Epithelial cell of prostate (primary cell): ENCODE data around the gene WDR5B.
A peak's percentile ranks its signal among the peaks of the same experiment; 100 is the strongest.

Source experiments
- DNase-seq: peaks from one replicate; pipeline ENCODE4 v3.0.0-alpha.2; 2011; ENCODE audit warnings: low read depth, low spot score
- H3K27ac ChIP-seq: fragments of 450-650 bp; 2 replicates; pipeline ENCODE4 v1.5.1; 2017; ENCODE audit warnings: mild to moderate bottlenecking

Gene WDR5B

DNA sequence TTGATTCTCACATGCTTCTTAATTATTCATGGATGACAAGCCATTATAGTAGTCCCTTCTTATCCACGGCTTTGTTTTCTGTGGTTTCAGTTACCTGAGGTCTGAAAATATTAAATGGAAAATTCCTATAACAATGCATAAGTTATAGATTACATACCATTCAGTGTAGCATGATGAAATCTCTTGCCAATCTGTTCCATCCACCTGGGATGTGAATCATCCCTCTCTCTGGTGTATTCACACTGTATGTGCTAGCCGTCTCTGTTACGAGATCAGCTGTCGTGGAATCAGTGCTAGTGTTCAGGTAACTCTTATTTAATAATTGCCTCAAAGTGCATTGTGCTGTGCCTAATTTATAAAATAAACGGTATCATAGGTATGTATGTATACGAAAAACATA, 5.2 kb downstream of the WDR5B start:
- H3K27ac ChIP-seq: peak overlapping the region; percentile 79
- no peak for DNase-seq

DNA sequence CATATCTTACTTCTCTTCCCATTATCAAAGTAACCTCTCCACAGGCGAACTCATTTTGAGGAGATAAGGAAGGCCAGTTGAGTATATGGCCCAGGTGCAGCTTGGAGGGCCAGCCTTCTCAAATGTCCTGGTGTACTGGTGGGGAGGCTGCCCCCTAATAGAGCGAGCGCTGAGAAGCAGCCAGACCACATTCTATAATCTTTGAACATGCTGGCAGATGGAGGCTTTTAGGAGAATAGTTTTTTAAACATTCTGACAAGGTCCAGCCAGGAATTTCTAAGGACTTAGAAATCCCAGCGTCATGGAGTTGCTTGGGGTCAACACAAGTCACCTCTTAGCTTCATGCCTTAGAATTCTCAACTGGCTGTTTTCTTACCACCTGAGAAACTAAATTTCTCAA, 5.8 kb downstream of the WDR5B start:
- H3K27ac ChIP-seq: peak overlapping the region; percentile 79
- no peak for DNase-seq

DNA sequence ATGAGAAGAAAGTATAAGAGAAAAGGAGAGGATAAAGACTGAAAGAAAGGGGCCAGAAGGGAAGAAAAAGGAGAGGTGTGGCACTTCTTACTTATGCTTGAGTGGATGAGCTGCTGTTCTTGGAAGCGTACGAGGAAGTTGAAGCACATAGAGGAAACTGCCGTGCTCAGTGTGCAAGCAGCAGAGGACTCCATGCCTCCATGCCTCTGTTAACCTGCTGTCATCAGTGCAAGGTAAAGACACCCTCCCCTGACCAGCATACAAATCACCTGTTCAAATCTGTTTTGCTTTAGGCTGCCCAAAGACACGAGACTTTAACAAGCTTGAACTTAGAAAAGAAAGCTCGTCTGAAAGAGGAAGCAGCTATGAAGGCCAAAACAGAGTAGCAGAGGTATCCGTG, 6.4 kb downstream of the WDR5B start:
- peak overlapping the region; percentile 79 for H3K27ac ChIP-seq

DNA sequence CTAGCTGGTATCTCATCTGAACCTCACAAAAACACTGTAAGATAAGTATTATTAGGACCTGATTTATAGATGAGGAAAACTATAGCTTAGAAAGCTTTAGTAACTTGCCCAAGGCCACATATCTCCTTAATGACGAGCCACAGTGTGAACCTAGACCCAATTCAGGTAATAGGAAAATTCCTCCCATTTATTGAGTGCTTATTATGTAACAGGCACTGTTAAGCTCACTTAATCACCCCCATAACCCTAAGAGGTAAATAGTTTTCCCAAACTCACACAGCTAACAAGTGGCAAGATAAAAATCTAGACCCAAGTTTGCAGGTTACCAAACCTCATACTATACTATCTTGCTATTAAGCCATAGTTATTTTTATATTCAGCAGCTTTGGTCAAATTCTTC, 7.9 kb downstream of the WDR5B start:
- no peak for DNase-seq
- no peak overlapping the region for H3K27ac ChIP-seq

More for the DNA sequence above, 6.4 kb downstream of the WDR5B start:
- DNase-seq: no peak

GRCh38 chr3:122406198-122406597, 9.7 kb downstream of the WDR5B start:
- H3K27ac ChIP-seq: no peak overlapping the region
- DNase-seq: no peak

DNA sequence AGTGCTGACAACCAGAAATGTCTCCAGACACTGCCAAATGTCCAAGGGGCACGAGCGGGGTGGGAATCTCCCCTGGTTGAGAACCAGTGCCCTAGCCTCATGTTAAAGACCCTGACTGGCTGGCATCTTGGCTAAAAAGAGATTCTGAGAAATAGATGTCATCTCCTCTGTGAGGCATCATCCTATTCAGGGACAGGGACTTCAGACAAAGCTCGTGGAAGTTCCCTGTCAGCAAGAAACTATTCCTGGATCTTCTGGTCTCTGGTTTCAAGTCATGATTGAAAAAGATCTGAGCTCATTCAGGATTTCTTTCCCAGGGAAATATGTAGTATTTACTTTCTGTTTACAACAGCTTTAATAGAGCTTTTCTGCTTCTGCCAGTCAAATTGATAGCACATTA, 10.8 kb downstream of the WDR5B start:
- no peak overlapping the region for H3K27ac ChIP-seq
- DNase-seq: no peak

DNA sequence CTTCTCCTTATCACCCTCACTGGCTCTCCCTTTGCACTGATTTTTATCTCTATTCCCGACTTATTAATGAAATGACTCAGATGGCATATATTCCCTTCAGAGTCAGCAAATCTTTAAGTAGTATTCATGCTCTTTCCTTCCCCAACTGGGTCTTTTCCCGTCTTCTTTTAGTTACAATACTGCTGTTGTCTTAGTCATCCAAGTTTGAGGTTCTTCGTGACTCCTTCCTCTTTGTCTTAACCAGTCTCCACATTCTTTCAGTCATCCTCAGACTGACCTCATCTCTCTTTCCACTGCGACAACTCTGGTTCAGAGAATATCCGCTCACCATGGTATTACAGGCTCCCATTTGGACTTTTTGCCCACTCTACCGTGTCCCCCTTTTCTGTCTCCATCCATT, 12.4 kb downstream of the WDR5B start:
- no peak for DNase-seq
- H3K27ac ChIP-seq: no peak overlapping the region

DNA sequence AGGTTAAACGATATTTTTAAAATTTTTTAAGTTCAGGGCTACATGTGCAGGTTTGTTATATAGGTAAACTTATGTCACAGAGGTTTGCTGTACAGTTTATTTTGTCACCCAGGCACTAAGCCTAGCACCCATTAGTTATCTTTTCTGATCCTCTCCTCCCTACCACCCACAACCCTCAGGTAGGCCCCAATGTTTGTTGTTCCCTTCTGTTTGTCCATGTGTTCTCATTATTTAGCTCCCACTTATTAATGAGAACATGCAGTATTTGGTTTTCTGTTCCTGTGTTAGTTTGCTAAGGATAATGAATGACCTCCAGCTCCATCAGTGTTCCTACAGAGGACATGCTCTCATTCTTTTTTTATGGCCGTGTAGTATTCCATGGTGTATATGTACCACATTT, 16.9 kb downstream of the WDR5B start:
- no peak for DNase-seq
- no peak overlapping the region for H3K27ac ChIP-seq

DNA sequence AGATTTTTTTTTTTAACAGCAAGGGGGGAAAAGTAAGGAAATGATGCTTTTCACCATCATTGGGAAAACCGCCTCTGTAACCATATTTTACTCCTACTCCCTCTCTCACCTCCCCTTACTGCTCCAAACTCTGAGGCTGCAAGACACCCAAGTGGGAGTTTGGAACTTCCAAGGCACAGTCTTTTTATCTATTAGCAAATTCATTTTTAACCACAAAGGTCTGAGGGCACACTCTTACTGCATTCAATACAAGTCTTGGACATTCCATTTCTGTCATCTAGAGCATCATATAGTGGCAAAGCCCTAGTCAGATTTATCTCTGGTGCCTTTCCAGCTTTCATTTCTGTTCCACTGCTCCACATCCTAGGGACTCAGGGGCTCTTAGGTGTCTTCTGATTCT, 18.7 kb downstream of the WDR5B start:
- no peak for DNase-seq
- no peak overlapping the region for H3K27ac ChIP-seq

DNA sequence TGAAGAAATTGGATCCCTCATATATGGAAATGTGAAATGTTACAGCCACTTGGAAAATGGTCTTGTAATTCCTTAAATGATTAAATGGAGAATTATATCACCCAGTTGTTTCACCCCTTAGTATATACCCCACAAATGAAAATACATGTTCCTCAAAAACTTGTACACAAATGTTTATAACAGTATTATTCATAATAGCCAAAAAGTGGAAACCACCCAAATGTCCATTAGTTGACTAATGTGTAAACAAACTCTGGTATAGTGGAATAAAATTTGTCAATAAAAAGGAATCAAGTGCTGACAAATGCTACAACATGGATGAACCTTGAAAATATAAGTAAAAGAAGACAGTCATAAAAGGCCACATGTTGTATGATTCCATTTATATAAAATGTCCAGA, 19.4 kb downstream of the WDR5B start:
- H3K27ac ChIP-seq: no peak overlapping the region
- no peak for DNase-seq

- H3K27ac ChIP-seq: no peak overlapping the region
- DNase-seq: no peak
These were observed 20.3 kb downstream of the WDR5B start for GRCh38 chr3:122395582-122395981.

DNA sequence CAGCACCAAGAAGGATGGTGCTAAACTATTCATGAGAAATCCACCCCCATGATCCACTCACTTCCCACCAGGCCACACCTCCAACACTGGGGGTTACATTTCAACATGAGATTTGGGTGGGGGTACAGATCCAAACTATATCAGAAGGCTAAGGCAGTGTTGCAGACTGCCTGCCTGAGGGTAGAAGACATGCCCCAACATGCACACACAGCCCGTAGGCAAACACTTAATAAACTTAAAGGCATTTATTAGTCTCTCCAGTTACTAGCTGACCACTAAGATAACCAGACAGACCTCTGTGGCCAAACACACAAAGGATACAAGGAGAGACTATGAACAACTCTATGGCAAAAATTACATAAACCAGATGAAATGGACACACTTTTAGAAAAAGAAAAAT, 21.7 kb downstream of the WDR5B start:
- peak overlapping the region; percentile 2 for H3K27ac ChIP-seq
- DNase-seq: no peak

DNA sequence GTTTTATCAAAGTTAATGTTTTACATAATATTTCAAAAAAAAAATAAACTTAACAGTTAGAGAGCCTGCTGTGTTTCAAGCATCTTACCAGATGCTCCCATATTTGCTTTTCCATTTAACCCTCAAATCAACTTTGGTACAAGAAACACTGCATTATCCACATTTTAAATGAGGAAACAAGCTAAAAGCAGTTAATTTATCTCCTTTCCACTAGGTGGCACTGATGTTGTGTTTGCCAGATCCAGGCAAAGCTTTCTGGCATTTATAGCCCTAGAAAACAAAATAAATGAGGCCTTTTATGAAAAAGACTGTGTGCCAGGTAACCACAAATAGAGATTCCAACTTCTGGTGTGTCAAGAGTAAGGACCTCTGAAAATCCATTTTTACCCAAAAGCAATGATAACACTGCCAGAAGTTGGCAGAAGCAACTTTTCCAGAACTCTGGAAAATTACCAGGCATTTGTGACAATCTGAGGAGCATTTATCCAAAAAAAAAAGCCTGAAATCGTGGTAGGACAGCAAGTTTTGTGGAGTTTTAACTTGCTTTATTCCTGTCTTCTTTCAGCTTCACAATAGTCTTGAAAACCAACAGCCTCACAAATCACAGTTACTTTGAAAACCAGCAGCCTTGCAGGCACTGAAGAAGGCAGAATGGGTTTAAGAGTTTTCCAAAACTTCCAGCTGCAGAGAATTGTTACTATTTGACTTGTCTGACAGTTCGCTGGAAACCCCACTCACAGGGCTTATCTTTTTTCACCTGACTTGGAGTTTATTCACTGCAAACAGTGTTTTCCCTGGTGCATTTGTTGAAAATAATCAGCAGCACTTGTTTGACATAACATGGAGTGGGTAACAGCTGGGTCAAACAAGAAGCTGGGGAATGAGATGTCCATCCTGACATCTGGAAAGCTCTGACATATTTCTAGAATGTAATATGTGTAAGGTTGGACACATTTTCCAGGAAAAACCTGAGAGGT, 22.7 kb downstream of the WDR5B start:
- no peak overlapping the region for H3K27ac ChIP-seq
- no peak for DNase-seq

DNA sequence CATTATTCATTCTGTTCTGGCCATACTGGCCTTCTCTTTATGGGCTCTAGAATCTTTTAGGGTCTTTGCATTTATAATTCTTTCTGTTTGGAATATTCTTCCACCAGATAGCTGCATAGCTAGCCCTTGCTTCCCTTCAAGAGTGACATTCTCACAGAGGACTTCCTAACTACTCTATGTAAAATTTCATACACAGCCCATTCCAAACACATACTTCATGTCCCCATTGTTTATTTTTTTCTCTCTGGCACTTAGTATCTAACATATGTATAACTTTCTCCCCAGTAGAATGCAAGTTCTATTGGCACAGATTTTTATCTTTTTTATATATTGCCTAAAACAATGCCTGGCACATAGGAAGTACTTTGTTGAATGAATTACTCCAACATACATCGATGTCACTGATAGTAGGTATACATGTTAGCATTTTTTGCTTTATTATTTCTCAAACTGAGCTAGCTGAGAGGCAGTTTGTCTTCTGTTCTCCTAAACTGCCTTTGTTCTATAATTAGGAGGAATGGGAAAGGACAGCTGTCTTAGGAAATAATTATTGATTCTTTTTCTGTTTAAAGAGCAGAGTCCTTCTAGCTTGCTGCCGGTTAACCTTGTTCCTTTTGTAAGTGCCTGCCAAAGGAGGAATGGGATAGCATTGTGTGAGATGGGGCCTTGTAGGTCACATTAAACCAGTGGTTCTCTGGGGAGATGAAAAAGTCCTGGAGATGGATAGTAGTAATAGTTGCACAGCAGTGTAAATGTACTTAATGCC, 24.0 kb downstream of the WDR5B start:
- H3K27ac ChIP-seq: no peak overlapping the region
- DNase-seq: no peak

DNA sequence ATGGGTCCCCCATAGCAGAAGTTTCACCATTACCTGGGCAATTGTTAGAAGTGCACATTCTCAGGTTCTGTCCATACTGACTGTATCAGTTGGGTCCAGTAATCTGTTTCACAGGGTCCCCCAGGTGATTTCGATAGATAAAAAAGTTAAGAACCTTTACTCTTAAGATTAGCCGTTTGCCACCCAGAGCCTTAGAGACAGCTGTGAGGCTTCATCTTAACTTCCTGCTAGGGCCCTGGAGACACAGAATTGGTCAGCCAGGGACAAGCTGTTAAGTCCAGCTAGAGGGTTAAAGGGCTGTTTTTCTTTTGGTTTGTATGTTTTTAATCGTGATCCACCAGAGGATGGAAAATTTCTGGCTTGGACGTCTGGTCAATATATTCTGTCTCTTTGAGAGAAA, 25.2 kb downstream of the WDR5B start:
- no peak for DNase-seq
- H3K27ac ChIP-seq: no peak overlapping the region

GRCh38 chr3:122389892-122390291, 26.0 kb downstream of the WDR5B start:
- no peak overlapping the region for H3K27ac ChIP-seq

GRCh38 chr3:122389197-122389596, 26.7 kb downstream of the WDR5B start:
- H3K27ac ChIP-seq: no peak overlapping the region
- no peak for DNase-seq

More at GRCh38 chr3:122389892-122390291, 26.0 kb downstream of the WDR5B start:
- no peak for DNase-seq

- DNase-seq: no peak
- no peak overlapping the region for H3K27ac ChIP-seq
These were observed 28.2 kb downstream of the WDR5B start for GRCh38 chr3:122387709-122388108.

- peak within 1 kb of the TSS; percentile 75 for H3K27ac ChIP-seq
- peak; percentile 55 for DNase-seq
These were observed 31.8 kb downstream of the WDR5B start, which contains the start of gene FAM162A for GRCh38 chr3:122383771-122384697. TSS of gene FAM162A (plus strand) at chr3:122384182. CDS start at chr3:122384266, 84 bp downstream.
